ENCODE measurements around the gene SGSM2. TPM values are rescaled to one million over a fixed set of nuclear protein-coding genes. Genes with fewer than 3 reads are reported as not detected.
A peak's percentile ranks its signal among the peaks of the same experiment; 100 is the strongest.

SGSM2 gene
- total and polyA plus RNA-seq, 10 donors, result 30.7 to 90.4 (median 69.6) TPM

GRCh38 chr17:2394775-2395201 lies 57.5 kb downstream of the SGSM2 start:
- H3K27me3 ChIP-seq (replicated peaks in 1 of 7), result no peaks in the 10 kb centered on the region

GRCh38 chr17:2395258-2396181 lies 58.2 kb downstream of the SGSM2 start:
- TF ChIP-seq POLR2AphosphoS5 (IDR thresholded peaks at IDR 0.05), result peak in 2 of 3 donors; percentile 11 to 52
- no peak for TF ChIP-seq CTCF (IDR thresholded peaks at IDR 0.05 in 8 of 11, conservative IDR thresholded peaks at IDR 0.05 in 3 of 11)
- Histone ChIP-seq H3K4me3 (peak overlapping the region in 1 of 8 donors; percentile 99), H3K4me1 (peaks cover 61 to 79% (median 75%) of the 10 kb centered on the region in 6 donors), H3K36me3 (peaks cover 0 to 11% (median 0%) of the 10 kb centered on the region in 6 donors), H3K9me3 (no peaks in the 10 kb centered on the region), H3K27me3 (replicated peaks in 1 of 7) (no peaks in the 10 kb centered on the region), H3K27ac (peak overlapping the region; percentile 88 to 100 (median 98))
- intact Hi-C loops (cut with DNase I; ENCODE audit: low total_unique reads), result no loop called here
- WGBS, 5 donors, result 77 to 85% (median 83%) methylated on average over 28 of the region's 28 CpGs
- DNase-seq, result peak; percentile 84

More at GRCh38 chr17:2394775-2395201, 57.5 kb downstream of the SGSM2 start:
- DNase-seq, result peak; percentile 85
- H3K9me3 ChIP-seq, result no peaks in the 10 kb centered on the region
- 90 to 94% (median 92%) methylated on average over 13 to 16 of the region's 16 CpGs for WGBS, 5 donors
- H3K4me1 ChIP-seq, result peaks cover 64 to 84% (median 81%) of the 10 kb centered on the region in 6 donors
- TF ChIP-seq CTCF (IDR thresholded peaks at IDR 0.05 in 8 of 11, conservative IDR thresholded peaks at IDR 0.05 in 3 of 11) (no peak), POLR2A (IDR thresholded peaks at IDR 0.05) (no peak), POLR2AphosphoS5 (IDR thresholded peaks at IDR 0.05) (no peak)
- peaks cover 0 to 16% (median 0%) of the 10 kb centered on the region in 6 donors for H3K36me3 ChIP-seq
- peak overlapping the region in 7 of 8 donors; percentile 97 to 100 (median 99) for H3K27ac ChIP-seq
- peak overlapping the region in 1 of 8 donors; percentile 97 for H3K4me3 ChIP-seq
- intact Hi-C loops (cut with DNase I; ENCODE audit: low total_unique reads), result no loop called here

- intact Hi-C loops (cut with DNase I; ENCODE audit: low total_unique reads), result no loop called here
- Histone ChIP-seq H3K27me3 (replicated peaks in 1 of 7) (no peaks in the 10 kb centered on the region), H3K4me3 (peak overlapping the region in 6 of 8 donors; percentile 25 to 99 (median 29)), H3K4me1 (peaks cover 56 to 76% (median 68%) of the 10 kb centered on the region in 6 donors), H3K27ac (peak overlapping the region; percentile 88 to 100 (median 98)), H3K9me3 (no peaks in the 10 kb centered on the region), H3K36me3 (peaks cover 0 to 11% (median 0%) of the 10 kb centered on the region in 6 donors)
- 52 to 66% (median 64%) methylated on average over 7 of the region's 7 CpGs for WGBS, 5 donors
- TF ChIP-seq CTCF (IDR thresholded peaks at IDR 0.05 in 8 of 11, conservative IDR thresholded peaks at IDR 0.05 in 3 of 11) (no peak), POLR2A (IDR thresholded peaks at IDR 0.05) (no peak), POLR2AphosphoS5 (IDR thresholded peaks at IDR 0.05) (no peak)
- no peak for DNase-seq
Measured at GRCh38 chr17:2396192-2396567, 58.9 kb downstream of the SGSM2 start.
